KMS-11 (cell line): Measurements from ENCODE around the gene AAMDC.
A peak's percentile ranks its signal among the peaks of the same experiment; 100 is the strongest.

Experiments
- H2AFZ ChIP-seq: fragments of 200-600 bp; sonication (generic); 2 replicates; pipeline ENCODE4 v1.6.1; 2016; ENCODE audit warnings: antibody characterized with exemption, mixed run types, low read depth
- H3K27ac ChIP-seq: fragments of 200-600 bp; sonication (generic); 2 replicates; pipeline ENCODE4 v1.6.1; 2016; ENCODE audit warnings: mild to moderate bottlenecking, mixed run types
- H3K27me3 ChIP-seq: fragments of 200-600 bp; sonication (generic); 2 replicates; pipeline ENCODE4 v1.6.1; 2017; ENCODE audit warnings: mild to moderate bottlenecking, low read depth, mixed run types, moderate library complexity; ENCODE audit not compliant: insufficient read depth
- H3K36me3 ChIP-seq: fragments of 200-600 bp; sonication (generic); 2 replicates; pipeline ENCODE4 v1.6.1; 2017; ENCODE audit warnings: mild to moderate bottlenecking, mixed run types; ENCODE audit not compliant: insufficient read depth
- H3K4me1 ChIP-seq: fragments of 200-600 bp; sonication (generic); 2 replicates; pipeline ENCODE4 v1.6.1; 2016; ENCODE audit warnings: mild to moderate bottlenecking, low read depth, mixed run types; ENCODE audit not compliant: poor library complexity, severe bottlenecking
- H3K4me2 ChIP-seq: fragments of 200-600 bp; sonication (generic); 2 replicates; pipeline ENCODE4 v1.7.0; 2016; ENCODE audit warnings: mild to moderate bottlenecking, mixed run types
- H3K4me3 ChIP-seq: fragments of 200-600 bp; sonication (generic); IDR thresholded peaks from 2 replicates; pipeline ENCODE4 v1.6.1; 2017; ENCODE audit warnings: low read depth, low read length, mixed read lengths; ENCODE audit not compliant: insufficient read depth
- H3K79me2 ChIP-seq: fragments of 200-600 bp; sonication (generic); 2 replicates; pipeline ENCODE4 v1.6.1; 2016; ENCODE audit warnings: low read depth, mixed run types; ENCODE audit not compliant: insufficient read depth
- H3K9ac ChIP-seq: fragments of 200-600 bp; sonication (generic); 2 replicates; pipeline ENCODE4 v1.6.1; 2016; ENCODE audit warnings: mild to moderate bottlenecking, mixed run types
- H4K20me1 ChIP-seq: fragments of 200-600 bp; sonication (generic); 2 replicates; pipeline ENCODE4 v1.6.1; 2016; ENCODE audit warnings: mild to moderate bottlenecking, mixed run types; ENCODE audit not compliant: insufficient read depth
- TF ChIP-seq, protein P1 (sequence below): fragments of 200-600 bp; sonication (generic); conservative IDR thresholded peaks from 2 replicates; pipeline ENCODE4 v1.6.1; 2017; ENCODE audit warnings: low read depth, mild to moderate bottlenecking, antibody characterized with exemption, low read length, moderate library complexity, mixed read lengths

AAMDC gene

GRCh38 chr11:77799338-77799737, 21.6 kb upstream of the AAMDC start:
- no peak overlapping the region for H3K4me3 ChIP-seq
- H3K79me2 ChIP-seq: peaks cover 95% of the 10 kb centered on the region
- H3K4me1 ChIP-seq: peaks cover 7% of the 10 kb centered on the region
- TF ChIP-seq, protein P1, sequence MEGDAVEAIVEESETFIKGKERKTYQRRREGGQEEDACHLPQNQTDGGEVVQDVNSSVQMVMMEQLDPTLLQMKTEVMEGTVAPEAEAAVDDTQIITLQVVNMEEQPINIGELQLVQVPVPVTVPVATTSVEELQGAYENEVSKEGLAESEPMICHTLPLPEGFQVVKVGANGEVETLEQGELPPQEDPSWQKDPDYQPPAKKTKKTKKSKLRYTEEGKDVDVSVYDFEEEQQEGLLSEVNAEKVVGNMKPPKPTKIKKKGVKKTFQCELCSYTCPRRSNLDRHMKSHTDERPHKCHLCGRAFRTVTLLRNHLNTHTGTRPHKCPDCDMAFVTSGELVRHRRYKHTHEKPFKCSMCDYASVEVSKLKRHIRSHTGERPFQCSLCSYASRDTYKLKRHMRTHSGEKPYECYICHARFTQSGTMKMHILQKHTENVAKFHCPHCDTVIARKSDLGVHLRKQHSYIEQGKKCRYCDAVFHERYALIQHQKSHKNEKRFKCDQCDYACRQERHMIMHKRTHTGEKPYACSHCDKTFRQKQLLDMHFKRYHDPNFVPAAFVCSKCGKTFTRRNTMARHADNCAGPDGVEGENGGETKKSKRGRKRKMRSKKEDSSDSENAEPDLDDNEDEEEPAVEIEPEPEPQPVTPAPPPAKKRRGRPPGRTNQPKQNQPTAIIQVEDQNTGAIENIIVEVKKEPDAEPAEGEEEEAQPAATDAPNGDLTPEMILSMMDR: no peak
- H4K20me1 ChIP-seq: peaks cover 10% of the 10 kb centered on the region
- no peaks in the 10 kb centered on the region for H3K27me3 ChIP-seq
- H3K36me3 ChIP-seq: no peaks in the 10 kb centered on the region
- H3K27ac ChIP-seq: no peak overlapping the region
- H3K4me2 ChIP-seq: no peak overlapping the region
- H2AFZ ChIP-seq: no peak overlapping the region
- H3K9ac ChIP-seq: no peak overlapping the region

DNA sequence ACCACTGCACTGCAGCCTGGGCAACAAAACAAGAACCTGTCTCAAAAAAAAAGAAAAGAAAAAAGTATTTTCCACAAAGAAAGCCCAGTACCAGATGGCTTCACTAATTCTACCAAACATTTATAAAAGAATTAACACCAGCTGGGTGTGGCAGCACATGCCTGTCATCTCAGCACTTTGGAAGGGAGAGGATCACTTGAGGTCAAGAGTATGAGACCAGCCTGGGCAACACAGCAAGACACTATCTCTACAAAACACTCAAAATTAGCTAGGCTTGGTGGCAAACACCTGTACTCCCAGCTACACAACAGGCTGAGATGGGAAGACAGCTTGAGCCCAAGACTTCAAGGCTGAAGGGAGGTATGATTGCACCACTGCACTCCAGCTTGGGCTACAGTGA, 20.5 kb upstream of the AAMDC start:
- Histone ChIP-seq H4K20me1 (peaks cover 10% of the 10 kb centered on the region), H3K27me3 (no peaks in the 10 kb centered on the region), H3K27ac (0 out of 2 replicates have a peak overlapping the region, but pooled peaks have one; percentile 11), H3K9ac (no peak overlapping the region), H3K4me3 (no peak overlapping the region), H3K4me2 (no peak overlapping the region), H3K36me3 (no peaks in the 10 kb centered on the region), H3K79me2 (peaks cover 94% of the 10 kb centered on the region), H2AFZ (no peak overlapping the region), H3K4me1 (peaks cover 7% of the 10 kb centered on the region)
- TF ChIP-seq, protein P1: no peak

DNA sequence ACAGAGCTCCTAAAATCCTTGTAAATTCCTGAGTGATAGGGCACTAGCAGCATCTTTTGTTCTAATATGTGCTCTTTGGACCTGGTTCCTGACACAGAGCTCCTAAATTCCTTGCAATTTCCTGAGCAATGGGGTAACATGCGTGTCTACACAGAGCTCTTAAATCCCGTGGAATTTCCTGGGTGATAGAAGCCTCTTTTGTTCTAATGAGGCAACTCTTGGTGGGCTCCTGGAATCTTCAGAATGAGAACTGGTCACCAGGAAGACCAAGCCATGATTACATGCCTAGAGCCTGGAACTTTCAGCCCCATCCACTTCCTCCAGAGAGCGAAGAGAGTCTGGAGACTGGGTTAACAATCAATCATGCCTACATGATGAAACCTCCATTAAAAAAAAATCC, 19.5 kb upstream of the AAMDC start:
- Histone ChIP-seq H3K27ac (no peak overlapping the region), H3K4me1 (peaks cover 7% of the 10 kb centered on the region), H2AFZ (no peak overlapping the region), H3K9ac (no peak overlapping the region), H3K4me3 (no peak overlapping the region), H3K79me2 (peaks cover 94% of the 10 kb centered on the region), H3K27me3 (no peaks in the 10 kb centered on the region), H3K4me2 (no peak overlapping the region), H4K20me1 (peaks cover 10% of the 10 kb centered on the region), H3K36me3 (no peaks in the 10 kb centered on the region)
- TF ChIP-seq, protein P1: no peak

- Histone ChIP-seq H3K36me3 (no peaks in the 10 kb centered on the region), H3K4me1 (peaks cover 6% of the 10 kb centered on the region), H3K27ac (no peak overlapping the region), H3K79me2 (peaks cover 92% of the 10 kb centered on the region), H3K4me3 (no peak overlapping the region), H4K20me1 (peaks cover 12% of the 10 kb centered on the region; the same call in 1 of the 2 replicates), H3K4me2 (no peak overlapping the region), H3K9ac (no peak overlapping the region), H2AFZ (no peak overlapping the region), H3K27me3 (no peaks in the 10 kb centered on the region)
- TF ChIP-seq, protein P1: no peak
Measured at GRCh38 chr11:77806415-77806814, 14.5 kb upstream of the AAMDC start.

GRCh38 chr11:77806993-77807392, 14.0 kb upstream of the AAMDC start:
- Histone ChIP-seq H3K79me2 (peaks cover 88% of the 10 kb centered on the region), H3K4me3 (no peak overlapping the region), H3K36me3 (no peaks in the 10 kb centered on the region), H3K4me2 (no peak overlapping the region), H2AFZ (no peak overlapping the region), H3K27ac (no peak overlapping the region), H3K27me3 (no peaks in the 10 kb centered on the region), H3K4me1 (peaks cover 6% of the 10 kb centered on the region), H3K9ac (no peak overlapping the region), H4K20me1 (peaks cover 12% of the 10 kb centered on the region; the same call in 1 of the 2 replicates)
- TF ChIP-seq, protein P1: no peak
